Measurements from ENCODE around the gene MAD1L1.
A peak's percentile ranks its signal among the peaks of the same experiment; 100 is the strongest.
"Not testable (repeated sequence)": the region's sequence is repeated elsewhere in the genome, so short reads cannot be mapped to it uniquely, and the experiment has no call there.

The MAD1L1 gene

DNA sequence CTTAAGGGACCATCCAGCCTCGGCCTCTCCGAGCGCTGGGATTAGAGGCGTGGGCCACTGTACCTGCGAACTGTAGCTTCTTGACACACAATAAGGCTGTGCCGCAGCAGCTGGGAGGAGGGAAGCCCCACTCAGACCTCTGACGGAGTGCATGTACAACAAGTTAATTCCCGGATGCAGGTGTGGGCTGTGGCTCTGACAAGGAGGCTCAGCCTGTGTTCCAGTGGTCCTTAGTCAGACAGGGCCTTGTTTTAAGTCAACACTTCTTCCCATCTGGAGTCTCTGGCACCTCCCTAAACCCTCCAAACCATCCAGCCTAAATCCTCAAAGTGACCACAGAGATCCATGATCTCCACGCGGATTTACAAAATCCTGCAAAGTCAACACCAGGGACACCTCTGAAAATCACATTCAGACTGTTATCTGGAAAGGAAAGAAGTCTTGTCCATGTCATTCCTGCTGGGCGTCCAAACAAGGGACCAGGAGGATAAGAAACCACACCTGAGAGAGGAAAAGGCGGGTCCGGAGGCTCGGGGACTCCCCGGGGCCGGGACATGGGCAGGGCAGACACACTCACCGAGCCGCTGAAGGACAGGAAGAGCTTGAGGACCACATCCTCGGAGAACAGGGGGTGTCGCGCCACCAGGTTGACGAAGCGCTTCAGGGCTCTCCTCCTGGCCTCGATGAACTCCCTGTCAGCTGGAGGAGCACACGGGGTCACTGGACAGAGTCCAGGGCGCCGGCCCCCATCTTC is 38.7 kb upstream of the MAD1L1 start:
- TF ChIP-seq, protein P1, sequence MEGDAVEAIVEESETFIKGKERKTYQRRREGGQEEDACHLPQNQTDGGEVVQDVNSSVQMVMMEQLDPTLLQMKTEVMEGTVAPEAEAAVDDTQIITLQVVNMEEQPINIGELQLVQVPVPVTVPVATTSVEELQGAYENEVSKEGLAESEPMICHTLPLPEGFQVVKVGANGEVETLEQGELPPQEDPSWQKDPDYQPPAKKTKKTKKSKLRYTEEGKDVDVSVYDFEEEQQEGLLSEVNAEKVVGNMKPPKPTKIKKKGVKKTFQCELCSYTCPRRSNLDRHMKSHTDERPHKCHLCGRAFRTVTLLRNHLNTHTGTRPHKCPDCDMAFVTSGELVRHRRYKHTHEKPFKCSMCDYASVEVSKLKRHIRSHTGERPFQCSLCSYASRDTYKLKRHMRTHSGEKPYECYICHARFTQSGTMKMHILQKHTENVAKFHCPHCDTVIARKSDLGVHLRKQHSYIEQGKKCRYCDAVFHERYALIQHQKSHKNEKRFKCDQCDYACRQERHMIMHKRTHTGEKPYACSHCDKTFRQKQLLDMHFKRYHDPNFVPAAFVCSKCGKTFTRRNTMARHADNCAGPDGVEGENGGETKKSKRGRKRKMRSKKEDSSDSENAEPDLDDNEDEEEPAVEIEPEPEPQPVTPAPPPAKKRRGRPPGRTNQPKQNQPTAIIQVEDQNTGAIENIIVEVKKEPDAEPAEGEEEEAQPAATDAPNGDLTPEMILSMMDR (IDR thresholded peaks at IDR 0.05), result no peak
- DNase-seq, result no peak
- peaks cover 3% of the 10 kb centered on the region for H3K27me3 Mint-ChIP-seq (ENCODE audit: low read depth, poor library complexity)
- peaks cover 27% of the 10 kb centered on the region for H3K4me1 Mint-ChIP-seq
- H3K4me3 Mint-ChIP-seq, result no peak overlapping the region
- peaks cover 13% of the 10 kb centered on the region for H3K9me3 Mint-ChIP-seq
- H3K36me3 Mint-ChIP-seq (ENCODE audit: low read depth), result peaks cover 39% of the 10 kb centered on the region
- no peak overlapping the region for H3K27ac Mint-ChIP-seq

DNA sequence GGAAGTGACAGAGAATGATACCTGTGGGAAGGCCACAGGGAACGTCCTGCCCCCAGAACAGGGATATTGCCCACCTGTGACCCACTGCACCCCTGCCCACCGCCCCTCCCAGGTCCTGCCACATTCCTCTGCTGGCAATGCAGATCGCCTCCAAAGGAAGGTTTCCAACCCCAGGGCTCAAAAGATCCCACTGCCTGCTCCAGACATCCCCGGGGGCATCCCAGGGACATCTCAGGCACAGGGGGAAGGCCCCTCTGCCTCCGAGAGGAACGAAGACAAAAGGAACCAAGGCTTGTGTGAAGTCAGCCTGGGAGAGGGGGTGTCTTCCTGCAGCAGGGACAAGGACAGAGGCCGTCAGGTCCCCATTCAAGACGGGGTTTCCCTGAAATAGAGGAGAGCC is 37.8 kb upstream of the MAD1L1 start:
- H3K9me3 Mint-ChIP-seq, result peaks cover 13% of the 10 kb centered on the region
- H3K4me1 Mint-ChIP-seq, result peaks cover 27% of the 10 kb centered on the region
- H3K4me3 Mint-ChIP-seq, result no peak overlapping the region
- DNase-seq, result no peak
- peak overlapping the region; percentile 29 for H3K27ac Mint-ChIP-seq
- peaks cover 3% of the 10 kb centered on the region for H3K27me3 Mint-ChIP-seq (ENCODE audit: low read depth, poor library complexity)
- peaks cover 44% of the 10 kb centered on the region for H3K36me3 Mint-ChIP-seq (ENCODE audit: low read depth)
- TF ChIP-seq, protein P1 (IDR thresholded peaks at IDR 0.05), result no peak

DNA sequence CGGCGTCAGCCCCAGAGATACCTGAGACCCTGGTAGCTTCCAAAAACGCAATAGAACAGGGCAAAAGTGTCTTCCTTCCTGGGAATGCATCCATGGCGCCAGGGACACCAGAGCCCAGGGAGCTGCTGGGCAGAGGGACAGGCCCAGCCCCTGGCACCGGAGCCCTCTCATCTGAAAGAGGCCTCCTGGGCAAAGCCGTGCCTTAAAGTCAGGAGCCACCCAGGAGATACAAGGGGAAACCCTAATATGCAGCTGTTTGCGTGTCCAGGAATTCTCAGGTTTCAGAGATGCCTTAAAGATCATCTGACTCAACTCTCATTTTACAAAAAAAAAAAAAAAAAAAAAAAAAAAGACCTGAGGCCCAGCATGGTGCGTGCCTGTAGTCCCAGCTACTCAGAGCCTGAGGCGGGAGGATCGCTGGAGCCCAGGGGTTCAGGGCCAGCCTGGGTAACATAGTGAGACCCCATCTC is 37.3 kb upstream of the MAD1L1 start:
- Mint-ChIP-seq H3K4me3 (no peak overlapping the region), H3K9me3 (peaks cover 13% of the 10 kb centered on the region), H3K27me3 (ENCODE audit: low read depth, poor library complexity) (peaks cover 3% of the 10 kb centered on the region), H3K4me1 (peaks cover 27% of the 10 kb centered on the region), H3K36me3 (ENCODE audit: low read depth) (peaks cover 47% of the 10 kb centered on the region), H3K27ac (no peak overlapping the region)
- TF ChIP-seq, protein P1 (IDR thresholded peaks at IDR 0.05), result no peak
- no peak for DNase-seq

DNA sequence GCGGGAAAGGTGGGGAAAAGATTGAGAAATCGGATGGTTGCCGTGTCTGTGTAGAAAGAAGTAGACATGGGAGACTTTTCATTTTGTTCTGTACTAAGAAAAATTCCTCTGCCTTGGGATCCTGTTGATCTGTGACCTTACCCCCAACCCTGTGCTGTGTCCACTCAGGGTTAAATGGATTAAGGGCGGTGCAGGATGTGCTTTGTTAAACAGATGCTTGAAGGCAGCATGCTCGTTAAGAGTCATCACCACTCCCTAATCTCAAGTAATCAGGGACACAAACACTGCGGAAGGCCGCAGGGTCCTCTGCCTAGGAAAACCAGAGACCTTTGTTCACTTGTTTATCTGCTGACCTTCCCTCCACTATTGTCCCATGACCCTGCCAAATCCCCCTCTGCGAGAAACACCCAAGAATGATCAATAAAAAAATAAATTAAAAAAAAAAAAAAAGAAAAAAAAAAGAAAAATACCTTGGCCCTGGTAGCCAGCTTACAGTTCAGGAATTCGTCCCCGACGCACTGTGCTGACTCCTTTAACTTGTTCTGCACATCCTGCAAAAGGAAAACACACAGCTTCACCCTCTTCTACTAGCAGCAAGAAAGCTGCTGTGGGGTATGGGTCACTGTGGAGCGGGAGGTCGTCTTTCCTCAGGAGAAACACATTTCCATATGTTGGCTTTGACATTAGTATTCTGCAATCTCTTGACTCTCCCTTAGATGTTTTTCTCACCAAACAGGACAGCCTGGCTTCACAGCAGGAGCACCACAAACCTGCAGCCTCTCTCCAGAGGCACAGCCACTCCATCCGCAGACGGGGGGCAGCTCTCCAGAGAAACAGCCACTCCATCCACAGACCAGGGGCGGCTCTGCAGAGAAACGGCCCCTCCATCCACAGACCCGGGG is 36.6 kb upstream of the MAD1L1 start:
- H3K27me3 Mint-ChIP-seq (ENCODE audit: low read depth, poor library complexity); DNase-seq: not testable (repeated sequence)
- H3K9me3 Mint-ChIP-seq, result peaks cover 13% of the 10 kb centered on the region
- H3K36me3 Mint-ChIP-seq (ENCODE audit: low read depth), result peaks cover 49% of the 10 kb centered on the region
- H3K27ac Mint-ChIP-seq, result peak overlapping the region; percentile 17
- peak overlapping the region; percentile 52 for H3K4me3 Mint-ChIP-seq
- peaks cover 28% of the 10 kb centered on the region for H3K4me1 Mint-ChIP-seq

DNA sequence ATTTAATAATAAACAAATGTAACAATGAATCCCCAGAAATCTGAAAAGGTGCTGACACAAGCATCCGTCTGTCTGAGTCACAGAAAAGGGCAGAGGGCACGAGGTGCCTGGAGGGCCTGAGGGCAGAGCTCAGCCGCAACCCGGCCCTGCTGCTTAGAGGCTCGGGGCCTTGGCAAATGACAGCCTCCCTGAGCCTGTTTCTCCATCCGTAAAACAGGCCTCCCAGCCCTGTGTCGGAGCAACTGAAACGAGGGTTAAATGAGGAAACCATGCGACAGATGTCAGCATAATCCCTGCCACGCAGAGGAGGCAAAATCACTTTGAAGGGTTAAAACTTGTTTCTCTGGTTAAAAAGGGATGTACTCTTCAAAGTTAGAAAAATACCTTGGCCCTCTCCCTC is 34.2 kb upstream of the MAD1L1 start:
- H3K27ac Mint-ChIP-seq, result peak overlapping the region; percentile 59
- no peak for DNase-seq
- peaks cover 13% of the 10 kb centered on the region for H3K9me3 Mint-ChIP-seq

DNA sequence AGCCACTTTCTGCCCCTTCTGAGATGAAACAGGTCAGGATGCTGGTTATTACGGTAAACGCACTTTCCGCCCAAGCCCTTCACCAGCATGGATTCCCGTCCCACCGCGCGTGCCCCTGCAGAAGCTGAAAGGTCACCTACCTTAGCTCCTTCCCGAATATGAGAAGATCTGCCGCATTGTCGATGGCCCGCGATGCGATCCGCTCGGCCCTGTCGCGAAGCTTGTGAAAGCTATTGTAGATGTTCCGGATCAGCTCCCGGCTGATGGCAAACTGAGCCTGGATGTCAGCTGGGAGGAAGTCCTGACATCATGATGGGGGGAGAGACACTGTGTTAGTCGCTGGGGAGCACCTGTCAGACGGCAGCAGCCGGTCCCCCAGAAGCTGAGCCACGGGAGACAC is 31.4 kb upstream of the MAD1L1 start:
- TF ChIP-seq, protein P1 (IDR thresholded peaks at IDR 0.05), result no peak
- peaks cover 22% of the 10 kb centered on the region for H3K4me1 Mint-ChIP-seq
- H3K4me3 Mint-ChIP-seq, result peak overlapping the region; percentile 20
- no peak for DNase-seq
- H3K27me3 Mint-ChIP-seq (ENCODE audit: low read depth, poor library complexity), result no peaks in the 10 kb centered on the region
- H3K36me3 Mint-ChIP-seq (ENCODE audit: low read depth), result peaks cover 48% of the 10 kb centered on the region
- peaks cover 8% of the 10 kb centered on the region for H3K9me3 Mint-ChIP-seq
- H3K27ac Mint-ChIP-seq, result peak overlapping the region; percentile 75

More for the DNA sequence above, 34.2 kb upstream of the MAD1L1 start:
- TF ChIP-seq, protein P1 (IDR thresholded peaks at IDR 0.05), result no peak
- peaks cover 53% of the 10 kb centered on the region for H3K36me3 Mint-ChIP-seq (ENCODE audit: low read depth)
- no peaks in the 10 kb centered on the region for H3K27me3 Mint-ChIP-seq (ENCODE audit: low read depth, poor library complexity)
- H3K4me1 Mint-ChIP-seq, result peaks cover 31% of the 10 kb centered on the region
- no peak overlapping the region for H3K4me3 Mint-ChIP-seq

Data from nephron progenitor cell (in vitro differentiated cells).